Medulla oblongata (tissue), 1 donor: Measurements from ENCODE around the gene FAM200A.
"Not testable (repeated sequence)": the region's sequence is repeated elsewhere in the genome, so short reads cannot be mapped to it uniquely, and the experiment has no call there.

Source experiments
- DNase-seq: peaks from one replicate; pipeline ENCODE4 v3.0.0-alpha.2; 2015; ENCODE audit errors: extremely low spot score

The FAM200A gene

DNA sequence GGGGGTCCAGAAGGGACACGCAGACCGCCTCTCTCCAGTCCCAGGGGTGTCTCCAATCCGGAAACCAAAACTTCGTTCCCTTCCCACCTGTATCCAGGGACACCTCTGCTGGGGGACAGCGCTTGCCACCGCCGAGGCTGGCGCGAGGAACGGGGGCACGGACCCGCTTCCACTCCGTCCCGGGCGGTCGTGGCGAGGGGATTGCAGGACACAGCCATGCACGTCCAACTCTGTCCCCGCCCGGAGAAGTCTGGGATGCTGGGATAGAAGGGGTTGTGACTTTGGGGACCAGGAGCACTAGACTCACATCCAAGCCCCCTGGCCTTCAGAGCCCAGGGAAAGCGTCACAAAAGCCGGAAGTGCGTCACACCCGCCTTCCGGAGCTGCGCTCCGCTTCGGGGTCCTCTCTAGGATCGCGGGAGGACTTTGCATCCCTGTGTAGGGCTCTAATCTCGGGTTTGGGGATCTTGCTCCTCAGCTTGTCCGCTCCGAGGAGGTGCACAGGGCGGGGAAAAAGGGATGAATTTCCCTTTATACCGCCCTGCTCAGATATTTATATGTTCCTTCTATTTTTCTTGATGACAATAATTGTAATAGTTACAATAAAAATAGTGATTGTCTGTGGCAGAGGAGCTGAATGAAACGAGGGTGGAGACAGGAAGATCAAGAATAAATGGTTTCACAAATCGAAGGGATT, at the start of gene FAM200A:
TSS of gene FAM200A (minus strand) at position 348 of the 697 bp plus-strand sequence. CDS start 3,707 bp downstream, outside the sequence.
- peak; percentile 94 for DNase-seq

GRCh38 chr7:99599836-99600235, 47.9 kb upstream of the FAM200A start:
- DNase-seq, result no peak

DNA sequence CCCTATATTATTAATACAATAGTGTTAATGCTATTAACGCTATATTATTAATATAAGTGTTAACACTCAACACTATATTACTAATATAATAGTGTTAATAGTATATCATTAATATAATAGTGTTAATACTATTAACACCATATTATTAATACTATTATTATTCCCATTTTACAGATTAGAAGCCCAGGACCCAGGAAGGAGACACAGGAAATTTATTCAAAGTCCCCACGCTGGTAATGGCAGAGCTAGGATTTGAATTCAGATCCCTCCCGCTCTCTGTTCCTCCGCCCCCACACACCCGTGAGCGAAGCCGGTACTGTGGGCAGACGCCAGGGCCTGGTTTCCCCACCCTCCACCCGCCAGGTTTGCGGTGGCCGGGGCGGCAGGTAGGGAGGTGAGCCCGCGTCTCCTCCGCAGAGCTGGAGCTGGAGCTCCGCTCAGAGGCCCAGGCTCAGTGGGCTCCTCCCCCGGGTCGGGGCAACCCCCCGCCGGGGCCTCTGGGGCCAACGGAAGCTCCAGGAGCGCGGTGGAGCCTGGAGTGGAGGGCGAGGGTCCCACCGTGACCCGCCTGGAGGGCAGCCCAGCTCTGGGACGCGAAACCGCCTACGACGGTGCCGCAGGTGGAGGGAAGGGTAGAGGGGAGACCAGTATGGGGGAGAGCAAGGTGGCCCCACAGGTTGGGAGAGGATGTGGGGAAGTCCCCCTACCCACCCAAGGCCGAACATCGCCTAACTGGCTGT, 46.0 kb upstream of the FAM200A start, which contains the start of gene TMEM225B:
TSS of gene TMEM225B (plus strand) at position 506 of the 740 bp plus-strand sequence. CDS start 6,122 bp downstream, outside the sequence.
- DNase-seq, result no peak

GRCh38 chr7:99596408-99596955, 44.6 kb upstream of the FAM200A start:
- DNase-seq, result no peak

GRCh38 chr7:99594948-99595745, 43.2 kb upstream of the FAM200A start:
- DNase-seq, result no peak

- DNase-seq, result no peak
These were observed 37.0 kb upstream of the FAM200A start for GRCh38 chr7:99588868-99589267.

DNA sequence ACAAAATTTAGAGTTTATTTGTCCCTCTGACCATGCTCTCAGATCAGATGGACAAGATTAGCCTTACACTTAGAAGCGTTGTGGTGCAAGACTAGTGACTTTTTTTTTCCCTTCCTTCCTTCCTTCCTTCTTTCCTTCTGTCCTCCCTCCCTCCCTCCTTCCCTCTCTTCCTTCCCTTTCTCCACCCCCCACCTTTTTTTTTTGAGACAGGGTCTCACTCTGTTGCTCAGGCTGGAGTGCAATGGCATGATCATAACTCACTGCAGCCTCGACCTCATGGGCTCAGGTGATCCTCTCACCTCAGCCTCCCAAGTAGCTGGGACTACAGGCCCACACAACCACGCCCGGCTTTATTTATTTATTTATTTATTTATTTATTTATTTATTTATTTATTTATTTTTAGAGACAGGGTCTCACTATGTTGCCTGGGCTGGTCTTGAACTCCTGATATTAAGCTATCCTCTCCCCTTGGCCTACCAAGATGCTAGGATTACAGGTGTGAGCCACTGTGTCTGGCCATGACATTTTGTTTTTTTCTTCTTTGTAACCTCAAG, 28.9 kb upstream of the FAM200A start:
- not testable (repeated sequence) for DNase-seq

- peak; percentile 35 for DNase-seq
These were observed 28.3 kb upstream of the FAM200A start for GRCh38 chr7:99579956-99580777.

- peak; percentile 56 for DNase-seq
These were observed 27.5 kb upstream of the FAM200A start for GRCh38 chr7:99579281-99579955.

DNA sequence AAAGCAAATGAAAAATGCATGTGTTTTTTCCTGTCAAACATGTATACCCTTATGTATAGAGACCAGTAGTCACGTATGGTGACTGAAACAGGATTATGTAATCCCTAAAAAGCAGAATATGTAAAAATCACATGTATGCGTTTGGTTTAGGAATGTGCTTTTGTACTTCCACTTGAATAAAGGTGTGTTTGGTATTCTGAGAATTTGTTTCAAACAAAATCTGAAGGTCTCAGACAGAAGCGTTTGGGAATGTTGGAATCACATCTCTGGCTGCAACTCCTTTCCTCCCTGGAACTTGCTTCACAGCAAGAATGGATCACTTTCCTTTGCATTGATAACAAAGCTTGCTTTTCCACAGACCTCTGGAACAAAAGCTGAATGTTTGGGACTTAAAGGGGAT, 24.3 kb upstream of the FAM200A start:
- DNase-seq, result no peak

DNA sequence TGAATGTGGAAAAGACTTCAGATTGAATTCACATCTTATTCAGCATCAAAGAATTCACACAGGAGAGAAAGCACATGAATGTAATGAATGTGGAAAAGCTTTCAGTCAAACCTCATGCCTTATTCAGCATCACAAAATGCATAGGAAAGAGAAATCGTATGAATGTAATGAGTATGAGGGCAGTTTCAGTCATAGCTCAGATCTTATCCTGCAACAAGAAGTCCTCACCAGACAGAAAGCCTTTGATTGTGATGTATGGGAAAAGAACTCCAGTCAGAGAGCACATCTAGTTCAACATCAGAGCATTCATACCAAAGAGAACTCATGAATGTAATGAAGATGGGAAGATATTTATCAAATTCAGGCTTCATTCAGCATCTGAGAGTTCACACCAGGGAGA, 21.3 kb upstream of the FAM200A start:
- no peak for DNase-seq

GRCh38 chr7:99571768-99572167, 19.9 kb upstream of the FAM200A start:
- DNase-seq, result no peak

DNA sequence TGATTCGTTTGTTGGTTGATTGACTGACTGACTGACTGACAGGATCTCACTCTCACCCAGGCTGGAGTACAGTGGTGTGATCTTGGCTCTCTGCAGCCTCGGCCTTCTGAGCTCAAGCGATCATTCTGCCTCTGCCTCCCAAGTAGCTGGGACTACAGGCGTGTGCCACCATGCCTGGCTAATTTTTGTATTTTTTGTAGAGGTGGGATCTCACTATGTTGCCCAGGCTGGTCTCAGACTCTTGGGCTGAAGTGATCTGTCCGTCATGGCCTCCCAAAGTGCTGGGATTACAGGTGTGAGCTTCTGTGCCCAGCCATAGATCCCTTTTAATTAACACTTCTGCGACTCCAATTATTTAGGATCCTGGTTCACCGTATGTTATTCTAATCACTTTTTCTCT, 16.9 kb upstream of the FAM200A start:
- DNase-seq, result not testable (repeated sequence)

DNA sequence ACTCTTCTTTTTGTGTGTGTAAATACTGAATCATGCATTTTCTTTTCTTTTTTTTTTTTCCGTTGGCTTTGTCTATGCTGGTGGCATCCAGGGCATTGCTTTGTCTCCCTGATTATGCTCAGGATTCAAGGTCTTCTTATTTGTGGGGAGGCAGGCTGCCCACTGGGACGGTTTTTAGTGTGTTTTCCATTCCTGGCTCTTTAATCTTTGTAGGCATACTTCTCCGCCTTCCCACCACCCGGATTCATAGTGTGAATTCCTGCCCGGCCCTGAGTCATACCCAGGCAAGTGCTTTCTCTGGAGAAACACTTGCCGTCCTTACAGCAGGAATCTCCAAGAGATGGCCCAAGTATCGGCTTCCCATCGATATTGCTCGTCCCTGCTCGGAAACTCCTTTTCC, 11.7 kb upstream of the FAM200A start:
- DNase-seq, result no peak

- DNase-seq, result no peak
These were observed 10.9 kb upstream of the FAM200A start for GRCh38 chr7:99562832-99563231.

DNA sequence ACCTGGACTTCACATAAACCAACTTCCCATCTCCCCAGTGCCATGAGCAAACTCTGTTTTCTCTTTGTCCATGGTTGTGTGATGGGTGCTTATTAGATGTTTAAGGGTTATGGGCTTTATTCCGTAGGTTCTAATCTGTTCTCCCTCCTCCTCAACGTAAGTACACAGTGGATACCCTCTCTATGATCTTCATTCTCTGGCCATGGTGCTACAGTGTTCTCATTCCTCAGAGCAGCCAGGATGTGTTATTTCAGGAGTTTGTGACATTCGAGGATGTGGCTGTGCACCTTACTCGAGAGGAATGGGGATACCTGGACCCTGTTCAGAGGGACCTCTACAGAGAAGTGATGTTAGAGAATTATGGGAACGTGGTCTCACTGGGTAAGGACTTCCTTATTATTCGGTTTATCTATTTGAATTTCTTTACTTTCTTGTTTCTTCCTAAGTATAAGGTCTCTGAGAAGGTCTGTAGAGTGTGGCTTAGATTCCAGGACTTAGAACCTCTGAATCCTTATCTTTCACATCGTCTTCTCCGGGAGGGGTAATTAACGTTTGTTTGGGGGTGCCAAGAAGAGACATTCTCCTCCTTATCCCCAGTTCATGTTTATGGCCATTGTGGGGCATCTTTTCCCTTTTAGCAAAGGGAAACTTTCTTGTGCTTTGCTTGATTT, 10.3 kb upstream of the FAM200A start:
- no peak for DNase-seq

GRCh38 chr7:99561737-99562051, 9.8 kb upstream of the FAM200A start:
- no peak for DNase-seq

DNA sequence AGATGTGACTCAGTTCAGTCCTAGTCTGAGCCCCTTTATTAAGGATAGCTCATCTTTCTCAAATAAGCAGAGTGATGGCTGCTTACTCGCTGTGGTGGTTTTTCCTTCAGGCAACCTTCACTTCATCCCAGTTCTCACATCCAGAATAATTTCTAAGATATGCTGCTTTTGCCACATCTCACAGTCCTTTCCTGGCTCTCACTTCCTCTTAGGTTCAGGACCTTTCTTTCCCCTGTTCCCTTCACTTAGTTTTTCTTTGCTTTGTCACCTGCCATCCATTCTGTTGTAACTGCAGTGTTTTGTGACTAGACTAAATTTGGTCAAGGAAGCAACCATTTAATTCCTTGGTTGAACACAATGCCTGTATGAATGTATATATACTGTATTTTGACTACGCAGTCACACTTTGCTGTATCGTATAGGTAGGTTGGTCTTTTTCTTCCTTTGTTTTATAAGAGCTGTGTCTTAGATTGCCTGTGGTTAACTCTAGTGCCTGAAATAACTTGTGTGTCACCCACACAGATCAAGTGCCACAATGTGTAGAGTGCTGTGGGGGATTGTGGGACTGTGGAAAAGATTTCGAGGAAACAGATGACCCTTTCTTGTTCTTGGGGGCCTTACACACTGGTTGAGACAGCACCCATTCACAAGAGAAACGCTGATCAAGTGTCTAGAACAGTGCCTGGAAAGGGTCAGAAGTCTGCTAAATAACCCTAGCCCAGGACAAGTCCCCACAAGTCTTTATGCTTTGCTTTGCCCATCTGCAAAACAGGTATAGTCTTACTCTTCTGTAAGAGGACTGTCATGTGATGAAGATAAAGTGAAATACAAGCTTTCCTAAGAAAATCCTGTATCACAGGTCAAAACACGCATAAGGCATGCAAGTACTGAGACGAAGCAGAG, 9.2 kb upstream of the FAM200A start:
- no peak for DNase-seq
